GM12873 (cell line): Measurements from ENCODE around the gene ZBTB18.

ENCODE experiments used
- TF ChIP-seq, protein P1 (sequence below): IDR thresholded peaks from 2 replicates; pipeline ENCODE4 v1.5.1; 2012; ENCODE audit warnings: low read depth, mild to moderate bottlenecking, moderate library complexity, low read length, control low read depth; ENCODE audit not compliant: insufficient read depth; ENCODE audit errors: missing control alignments

The ZBTB18 gene

DNA sequence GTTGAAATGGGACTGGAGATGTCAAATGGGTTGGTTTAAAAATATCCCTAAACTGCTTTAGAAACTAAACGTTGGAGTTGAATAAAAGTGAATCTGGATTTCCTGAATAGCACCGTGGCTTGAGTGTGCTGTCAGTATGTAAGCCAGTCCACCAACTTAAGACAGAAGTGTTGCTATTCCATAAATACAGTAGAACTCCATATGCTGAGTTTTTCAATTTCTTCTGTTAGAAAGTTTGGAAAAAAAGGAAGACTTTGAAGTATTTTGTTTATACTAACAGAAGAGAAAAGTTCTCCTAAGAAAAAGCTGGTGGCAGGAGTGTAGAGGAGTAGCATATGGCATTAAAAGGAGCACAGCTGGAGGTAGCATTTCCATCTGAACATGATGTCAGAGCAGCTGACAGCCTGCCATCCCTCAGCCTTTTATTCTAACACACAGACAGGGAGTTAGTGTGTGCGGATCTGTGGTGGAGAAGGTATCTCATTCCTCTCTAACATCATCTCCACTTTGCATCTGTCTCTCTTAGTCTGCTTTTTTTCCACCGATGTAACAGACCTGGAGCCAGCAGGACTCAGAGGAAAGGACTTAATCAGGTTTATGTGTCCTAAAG, at the start of gene ZBTB18:
TSS of gene ZBTB18 (plus strand) at position 449 of the 610 bp plus-strand sequence. CDS start at position 598, 149 bp downstream.
- TF ChIP-seq, protein P1, sequence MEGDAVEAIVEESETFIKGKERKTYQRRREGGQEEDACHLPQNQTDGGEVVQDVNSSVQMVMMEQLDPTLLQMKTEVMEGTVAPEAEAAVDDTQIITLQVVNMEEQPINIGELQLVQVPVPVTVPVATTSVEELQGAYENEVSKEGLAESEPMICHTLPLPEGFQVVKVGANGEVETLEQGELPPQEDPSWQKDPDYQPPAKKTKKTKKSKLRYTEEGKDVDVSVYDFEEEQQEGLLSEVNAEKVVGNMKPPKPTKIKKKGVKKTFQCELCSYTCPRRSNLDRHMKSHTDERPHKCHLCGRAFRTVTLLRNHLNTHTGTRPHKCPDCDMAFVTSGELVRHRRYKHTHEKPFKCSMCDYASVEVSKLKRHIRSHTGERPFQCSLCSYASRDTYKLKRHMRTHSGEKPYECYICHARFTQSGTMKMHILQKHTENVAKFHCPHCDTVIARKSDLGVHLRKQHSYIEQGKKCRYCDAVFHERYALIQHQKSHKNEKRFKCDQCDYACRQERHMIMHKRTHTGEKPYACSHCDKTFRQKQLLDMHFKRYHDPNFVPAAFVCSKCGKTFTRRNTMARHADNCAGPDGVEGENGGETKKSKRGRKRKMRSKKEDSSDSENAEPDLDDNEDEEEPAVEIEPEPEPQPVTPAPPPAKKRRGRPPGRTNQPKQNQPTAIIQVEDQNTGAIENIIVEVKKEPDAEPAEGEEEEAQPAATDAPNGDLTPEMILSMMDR: no peak

DNA sequence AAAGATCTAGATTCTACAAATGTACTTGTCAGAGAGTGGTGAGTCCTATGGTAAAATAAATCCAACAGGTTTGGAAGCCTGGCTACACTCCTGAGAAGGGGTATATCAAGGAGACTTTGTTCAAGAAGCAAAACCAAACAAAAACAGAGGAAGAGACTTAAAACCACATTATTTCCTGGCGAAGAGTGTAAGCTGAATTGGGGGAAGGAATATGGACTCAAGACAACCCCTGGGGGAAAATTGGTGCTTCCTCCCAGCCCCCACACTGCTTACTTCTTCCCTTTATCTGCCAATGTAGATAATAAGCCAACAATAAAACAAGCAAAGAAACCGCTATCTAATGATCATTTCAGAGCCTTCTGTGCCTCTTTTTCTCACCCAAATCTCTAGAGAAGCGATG, 48.4 kb upstream of the ZBTB18 start:
- TF ChIP-seq, protein P1: no peak

DNA sequence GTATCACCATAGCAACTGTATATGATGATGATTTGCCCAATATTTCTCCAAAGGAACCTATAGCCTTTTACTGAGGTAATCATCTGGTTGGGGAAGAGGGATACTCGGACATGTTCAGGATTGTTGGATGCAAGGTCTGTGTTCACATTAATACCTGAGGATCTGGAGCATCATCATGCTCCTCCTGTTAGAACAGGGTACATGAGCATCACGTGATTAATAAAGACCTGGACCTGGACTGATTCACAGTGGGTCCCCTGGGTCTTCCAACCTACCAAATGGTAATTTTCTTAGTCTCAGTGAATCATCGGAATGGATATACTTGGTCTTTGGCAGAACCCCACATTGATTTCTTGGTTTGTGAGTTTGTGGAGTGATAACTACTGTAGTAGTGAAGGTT, 45.6 kb upstream of the ZBTB18 start:
- TF ChIP-seq, protein P1: no peak

DNA sequence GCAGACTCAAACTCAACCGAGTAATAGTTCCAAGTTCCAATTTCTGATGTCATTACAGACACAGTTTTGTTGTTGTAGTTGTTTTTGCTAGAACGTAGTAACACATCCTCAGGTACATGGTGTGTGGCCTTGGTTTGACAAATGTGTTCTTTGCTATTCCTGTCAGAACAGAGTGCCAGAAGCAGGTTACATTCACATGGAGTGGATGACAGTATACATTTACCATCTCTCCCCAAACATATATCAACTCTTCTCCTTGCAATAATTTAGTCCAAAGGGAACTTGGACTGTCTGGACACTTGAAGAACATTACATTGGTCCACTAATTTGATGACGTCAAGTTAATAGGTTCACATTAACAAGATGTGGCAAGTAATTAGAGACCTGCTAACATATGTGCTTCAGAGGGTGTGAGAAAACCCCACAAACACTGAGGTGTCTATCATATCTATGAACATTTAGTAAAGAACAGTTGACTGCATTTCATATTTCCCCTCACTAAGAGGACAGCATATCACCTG, 44.6 kb upstream of the ZBTB18 start:
- TF ChIP-seq, protein P1: no peak

DNA sequence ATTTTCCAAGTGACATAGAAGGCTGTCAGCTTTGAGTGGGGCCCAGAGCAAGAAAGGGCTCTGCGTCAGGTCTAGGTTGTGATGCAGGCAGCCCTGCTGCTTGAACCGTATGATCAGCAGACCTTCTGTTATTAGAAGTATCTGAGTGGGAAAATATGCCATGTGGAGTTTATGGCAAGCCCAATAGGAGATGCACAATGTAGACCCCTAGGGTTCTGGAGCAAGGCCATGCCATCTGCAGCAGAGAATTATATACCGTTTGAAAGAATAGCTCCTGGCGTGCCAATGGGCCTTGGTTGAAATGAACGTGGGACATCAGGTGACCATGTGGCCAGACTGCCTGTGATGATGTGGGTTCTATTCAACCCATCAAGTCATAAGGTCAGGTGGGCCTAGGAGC, 44.1 kb upstream of the ZBTB18 start:
- TF ChIP-seq, protein P1: no peak

DNA sequence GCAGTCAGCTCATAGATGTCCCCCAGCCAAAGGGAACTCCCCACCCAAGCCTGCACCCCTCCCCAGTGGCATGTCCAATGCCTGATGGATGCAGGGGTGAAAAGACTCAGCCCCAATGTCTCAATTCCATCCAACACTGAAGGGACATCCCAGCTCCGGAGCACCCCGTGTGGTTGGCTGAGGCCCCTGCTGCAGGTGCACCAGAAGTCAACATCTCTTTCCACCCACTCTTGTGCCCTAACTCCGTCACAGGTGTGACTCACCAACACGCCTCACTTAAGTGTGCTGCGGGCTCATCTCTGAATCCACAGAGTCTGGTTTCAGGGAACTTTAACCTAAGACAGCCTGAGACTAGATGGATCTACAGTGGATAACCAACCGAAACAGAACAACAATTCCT, 40.9 kb upstream of the ZBTB18 start:
- TF ChIP-seq, protein P1: peak; percentile 24

DNA sequence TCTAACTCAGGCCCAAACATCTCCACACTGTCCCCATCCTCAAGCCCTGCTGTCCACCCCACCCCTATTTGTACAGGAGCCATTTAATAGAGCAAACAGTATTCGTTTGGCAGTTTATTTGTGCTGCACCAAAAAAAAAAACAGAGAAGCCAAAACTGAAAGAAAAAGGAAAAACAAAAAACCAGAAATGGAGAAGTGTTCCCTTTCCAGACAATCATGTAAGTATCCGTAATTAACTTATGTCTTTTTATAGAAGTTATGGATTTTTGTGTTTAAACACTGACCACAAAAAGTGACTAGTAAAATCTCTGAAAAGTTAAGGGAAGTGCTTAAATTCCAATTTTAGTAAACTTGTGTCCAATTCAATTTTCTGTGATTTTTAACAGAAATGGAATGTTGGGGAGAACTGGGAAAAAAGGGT, 40.4 kb upstream of the ZBTB18 start:
- TF ChIP-seq, protein P1: no peak
